PFSK-1 (cell line): ENCODE data around the gene BNC1.

Source experiments
- FOXP2 ChIP-seq: optimal IDR thresholded peaks from 2 replicates; pipeline ENCODE3; 2011; ENCODE audit warnings: borderline replicate concordance, control low read depth, inconsistent platforms; ENCODE audit not compliant: insufficient read depth; ENCODE audit errors: extremely low read length, extremely low read depth
- POLR2AphosphoS5 ChIP-seq: IDR thresholded peaks from 2 replicates; pipeline ENCODE4 v1.6.1; 2012; ENCODE audit warnings: low read depth, mild to moderate bottlenecking, control low read depth, low read length, moderate library complexity
- REST ChIP-seq, 2 experiments: IDR thresholded peaks; 2 replicates each; pipeline versions ENCODE4 v1.6.1 to v1.8.0; 2011 to 2012; ENCODE audit warnings: low read depth in 2 of 2, low read length in 2 of 2, control low read depth in 1 of 2, inconsistent platforms in 1 of 2, mild to moderate bottlenecking in 1 of 2, moderate library complexity in 1 of 2; ENCODE audit not compliant: insufficient read depth in 1 of 2
- SIN3A ChIP-seq: IDR thresholded peaks from 2 replicates; pipeline ENCODE4 v1.6.1; 2012; ENCODE audit warnings: mild to moderate bottlenecking, low read length, moderate library complexity, borderline replicate concordance; ENCODE audit not compliant: insufficient read depth
- TAF1 ChIP-seq: IDR thresholded peaks from 2 replicates; pipeline ENCODE4 v1.6.1; 2012; ENCODE audit warnings: low read length, control low read depth, borderline replicate concordance; ENCODE audit not compliant: insufficient read depth

The BNC1 gene

GRCh38 chr15:83305704-83306291, 21.3 kb upstream of the BNC1 start:
- TF ChIP-seq SIN3A: no peak
- no peak for TF ChIP-seq FOXP2
- no peak for TF ChIP-seq TAF1
- no peak for TF ChIP-seq POLR2AphosphoS5
- TF ChIP-seq REST (IDR thresholded peaks at IDR 0.05; ENCODE audit: insufficient read depth in 1 of 2, low read depth in 2 of 2, low read length in 2 of 2): no peak

- no peak for TF ChIP-seq SIN3A
- no peak for TF ChIP-seq FOXP2
- TF ChIP-seq REST (IDR thresholded peaks at IDR 0.05; ENCODE audit: insufficient read depth in 1 of 2, low read depth in 2 of 2, low read length in 2 of 2): no peak
- TF ChIP-seq POLR2AphosphoS5: no peak
- TF ChIP-seq TAF1: no peak
These were observed 20.6 kb upstream of the BNC1 start for GRCh38 chr15:83304861-83305703.

GRCh38 chr15:83303535-83303934, 19.1 kb upstream of the BNC1 start:
- TF ChIP-seq REST (IDR thresholded peaks at IDR 0.05; ENCODE audit: insufficient read depth in 1 of 2, low read depth in 2 of 2, low read length in 2 of 2) (no peak), TAF1 (no peak), SIN3A (no peak), POLR2AphosphoS5 (no peak), FOXP2 (no peak)

- TF ChIP-seq REST (IDR thresholded peaks at IDR 0.05; ENCODE audit: insufficient read depth in 1 of 2, low read depth in 2 of 2, low read length in 2 of 2) (no peak), FOXP2 (no peak)
These were observed 16.4 kb upstream of the BNC1 start for GRCh38 chr15:83300826-83301225.

GRCh38 chr15:83299462-83299861, 15.0 kb upstream of the BNC1 start:
- TF ChIP-seq SIN3A: no peak
- TF ChIP-seq POLR2AphosphoS5: no peak
- no peak for TF ChIP-seq TAF1
- no peak for TF ChIP-seq REST (IDR thresholded peaks at IDR 0.05; ENCODE audit: insufficient read depth in 1 of 2, low read depth in 2 of 2, low read length in 2 of 2)
- TF ChIP-seq FOXP2: no peak
